H4 (cell line): ENCODE data around the gene APOL6. TPM values are rescaled to one million over a fixed set of nuclear protein-coding genes. Genes with fewer than 3 reads are reported as not detected.
"Not testable (repeated sequence)": the region's sequence is repeated elsewhere in the genome, so short reads cannot be mapped to it uniquely, and the experiment has no call there.

Experiments used
- DNase-seq: peaks from one replicate; pipeline ENCODE4 v3.0.0-alpha.2; 2015; ENCODE audit warnings: low spot score
- total RNA-seq: library from RNA; depleted of rRNA; stranded (reverse); fragments of >200 nt; shearing (Covaris generic); gene quantifications from 2 replicates; pipeline ENCODE4 v1.2.3, GENCODE V29; 2014

Gene APOL6
- total RNA-seq, 1 experiment from 2014 or later: 14.9 TPM

DNA sequence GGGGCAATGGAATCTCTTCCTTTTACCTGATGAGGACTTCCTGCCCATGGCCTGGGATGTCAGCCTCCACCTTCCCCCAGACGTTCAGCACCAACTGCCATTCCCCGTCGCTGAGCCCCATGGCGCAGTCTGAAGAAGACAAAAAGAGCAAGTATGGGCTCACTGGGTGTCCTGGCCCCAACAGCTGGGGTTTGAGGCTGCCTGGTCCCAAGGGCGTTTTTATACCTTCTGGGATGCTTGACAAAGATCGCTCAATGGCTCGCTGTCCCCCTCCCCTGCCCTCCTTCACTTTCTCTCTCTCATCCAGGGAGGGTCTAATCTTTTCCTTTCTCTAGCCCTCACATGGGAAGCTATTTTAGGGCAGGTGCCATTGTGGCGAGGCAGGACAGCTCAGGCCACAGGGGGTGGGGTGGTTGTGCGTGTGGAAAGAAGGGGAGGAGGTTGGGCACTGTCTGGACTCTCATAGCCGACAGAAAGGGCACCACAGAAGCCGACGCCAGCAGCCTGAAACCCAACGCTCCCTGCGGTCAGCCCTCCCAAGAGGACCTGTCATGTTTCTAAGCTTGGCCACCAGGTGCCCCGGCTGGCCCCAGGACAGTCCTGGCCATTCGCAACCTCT, 31.0 kb upstream of the APOL6 start, which contains the start of gene MB:
Gene MB, minus strand, starts transcription at position 193 of the 619 bp plus-strand sequence. Its CDS starts 72 bp downstream, at position 121.
- DNase-seq: no peak

DNA sequence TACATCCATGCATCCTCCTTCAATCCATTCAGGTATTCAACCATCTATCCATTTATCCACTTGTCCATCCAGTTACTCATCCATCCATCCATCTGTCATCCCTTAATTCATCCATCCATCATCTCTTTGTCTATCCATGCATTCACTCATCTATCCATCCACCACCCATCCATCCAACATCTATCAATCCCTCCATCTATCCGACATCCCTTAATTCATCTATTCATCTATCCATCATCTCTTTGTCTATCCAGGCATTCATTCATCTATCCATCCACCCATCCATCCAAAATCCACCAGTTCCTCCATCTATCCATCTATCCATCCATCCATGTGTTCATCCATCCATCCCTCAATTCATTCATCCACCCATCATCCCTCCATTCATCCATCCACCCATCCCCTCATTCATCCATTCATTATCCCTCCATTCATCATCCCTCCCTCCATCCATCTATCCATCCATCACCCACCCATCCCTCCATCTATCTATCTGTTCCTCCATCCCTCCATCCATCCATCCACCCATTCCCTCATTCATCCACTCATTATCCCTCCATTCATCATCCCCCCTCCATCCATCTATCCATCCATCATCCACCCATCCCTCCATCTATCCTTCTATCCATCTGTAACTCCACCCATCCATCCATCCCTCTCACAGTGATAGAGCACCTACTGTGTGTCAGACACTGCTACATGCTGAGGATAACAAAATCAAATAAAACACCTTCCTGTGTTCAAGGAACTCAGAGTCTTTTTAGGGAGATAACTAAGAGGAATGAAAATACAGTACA, 29.6 kb upstream of the APOL6 start:
- no peak for DNase-seq

DNA sequence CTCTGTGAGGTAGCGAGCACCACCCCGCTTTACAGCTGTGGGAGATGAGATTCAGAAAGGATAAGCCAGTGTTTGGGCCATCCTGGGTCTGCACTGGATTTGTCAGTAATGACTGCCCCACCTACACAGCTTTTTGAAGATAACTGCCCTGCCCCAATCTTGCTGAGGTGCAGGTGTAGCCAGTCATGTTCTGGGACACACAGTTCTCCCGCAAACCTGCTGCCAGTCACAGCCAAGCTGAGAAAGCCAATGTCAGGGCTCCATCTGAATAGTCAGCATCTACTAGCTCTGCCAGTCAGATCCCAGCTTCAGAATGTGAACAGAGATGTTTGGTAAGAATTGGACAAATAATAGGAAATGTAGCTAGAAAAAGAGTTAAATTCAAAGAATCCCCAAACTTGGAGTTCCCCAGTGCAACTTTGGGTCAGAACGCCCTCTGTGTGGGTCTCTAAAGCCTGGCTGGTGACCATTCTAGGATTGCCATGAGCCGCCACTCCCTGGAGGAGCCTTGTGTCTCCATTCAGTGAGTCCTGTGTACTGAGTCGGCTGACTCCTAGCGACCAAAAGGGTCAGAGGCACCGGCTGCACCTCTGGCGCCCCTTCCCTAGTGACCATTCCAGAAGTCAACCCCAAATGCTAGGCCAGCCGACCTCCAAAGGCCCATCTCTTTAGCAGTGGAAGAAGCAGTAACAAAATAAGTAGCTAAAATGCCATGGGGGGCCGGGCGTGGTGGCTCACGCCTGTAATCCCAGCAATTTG, 28.7 kb upstream of the APOL6 start:
- DNase-seq: no peak

DNA sequence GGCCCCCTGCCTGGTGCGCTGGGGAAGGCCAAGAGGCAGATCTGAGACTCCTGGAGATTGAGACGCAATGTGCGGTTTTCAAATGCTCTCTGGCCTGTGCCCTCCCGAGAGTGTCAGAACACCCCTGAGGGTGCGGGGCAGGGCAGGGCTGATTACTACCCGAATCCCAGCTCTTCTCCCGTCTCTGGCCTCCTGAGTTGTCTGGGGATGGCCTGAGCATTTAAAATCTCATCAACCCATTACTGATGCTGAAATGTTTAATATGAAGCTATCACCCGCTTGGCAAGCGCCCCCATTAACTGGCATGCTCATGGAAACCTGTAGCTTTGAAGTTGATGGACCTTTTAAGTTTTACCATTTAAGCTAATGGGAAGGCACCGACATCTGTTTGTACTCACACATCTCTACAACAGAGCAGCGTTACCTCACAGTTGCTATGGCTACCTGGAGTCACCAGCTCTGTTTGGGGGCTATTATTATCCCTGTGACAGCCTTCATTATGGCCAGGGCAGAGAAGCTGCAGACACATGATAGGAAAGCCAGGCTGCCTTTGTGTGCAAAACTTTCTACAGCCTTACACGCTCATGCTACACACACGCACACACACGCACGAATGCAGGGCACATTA, 27.5 kb upstream of the APOL6 start:
- DNase-seq: no peak

DNA sequence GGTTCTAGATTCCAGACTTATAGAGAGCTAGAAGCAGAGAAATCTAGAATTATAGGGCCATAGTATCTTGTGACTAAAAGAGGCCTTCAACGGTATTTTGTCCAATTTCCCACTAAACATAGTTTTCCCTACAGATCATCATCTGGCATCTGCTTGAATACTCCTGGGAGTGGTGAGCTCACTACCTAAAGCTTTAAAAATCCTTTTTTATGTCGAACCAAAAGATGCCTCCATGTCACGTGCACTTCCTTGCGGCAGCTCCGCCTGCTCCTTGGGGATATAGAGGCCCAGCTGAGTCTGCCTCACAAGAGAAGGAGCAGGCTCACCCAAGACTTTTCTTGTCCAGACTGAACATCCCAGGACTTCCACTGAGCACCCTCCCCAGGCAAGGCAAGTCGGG, 26.8 kb upstream of the APOL6 start:
- DNase-seq: no peak

DNA sequence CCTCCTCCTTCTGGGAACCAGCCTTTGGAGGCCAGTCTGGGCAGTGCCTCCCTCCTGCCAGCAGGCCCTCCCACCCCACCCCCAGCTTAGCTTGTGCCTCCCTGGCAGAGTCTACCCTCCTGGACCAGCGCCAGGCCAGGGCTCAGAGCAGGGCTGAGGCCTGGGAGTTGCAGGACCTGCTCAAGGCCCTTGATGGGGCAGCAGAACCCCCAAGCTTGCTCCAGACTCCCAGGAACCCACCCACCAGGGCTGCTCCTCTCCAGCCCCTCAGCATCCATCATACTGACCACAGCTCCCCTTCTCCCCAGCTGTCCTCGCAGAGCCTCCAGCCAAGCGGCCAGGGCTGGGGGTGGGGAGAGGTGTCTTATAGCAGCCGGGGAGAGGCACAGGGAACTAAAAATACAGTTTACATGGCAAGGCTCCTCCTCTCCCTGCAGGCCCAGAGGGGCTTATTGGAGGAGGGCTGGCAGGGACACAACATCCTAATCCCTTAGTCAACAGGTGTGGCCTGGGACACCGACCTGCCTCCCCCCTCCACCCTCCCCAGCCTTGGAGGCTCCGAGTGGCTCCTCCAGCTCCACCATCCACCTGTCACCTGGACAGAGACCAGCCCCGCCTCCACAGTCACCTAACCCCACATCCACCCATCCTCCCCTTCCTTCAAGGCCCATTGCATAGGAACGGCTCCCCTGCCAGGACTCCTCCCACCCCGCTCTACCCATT, 25.9 kb upstream of the APOL6 start:
- peak; percentile 27 for DNase-seq

DNA sequence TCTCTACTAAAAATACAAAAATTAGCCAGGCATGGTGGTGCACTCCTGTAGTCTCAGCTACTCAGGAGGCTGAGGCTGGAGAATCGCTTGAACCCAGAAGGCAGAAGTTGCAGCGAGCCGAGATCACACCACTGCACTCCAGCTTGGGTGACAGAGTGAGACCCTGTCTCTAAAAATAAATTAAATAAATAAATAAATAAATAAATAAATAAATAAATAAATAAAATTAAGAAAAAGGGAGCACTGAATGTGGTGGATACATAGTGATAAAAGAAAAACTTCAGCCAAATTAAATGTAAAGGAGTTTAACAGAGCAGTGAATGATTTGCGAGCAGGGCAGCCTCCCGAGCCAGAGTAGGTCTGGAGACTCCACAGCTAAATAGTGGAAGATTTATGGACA, 24.4 kb upstream of the APOL6 start:
- DNase-seq: not testable (repeated sequence)

DNA sequence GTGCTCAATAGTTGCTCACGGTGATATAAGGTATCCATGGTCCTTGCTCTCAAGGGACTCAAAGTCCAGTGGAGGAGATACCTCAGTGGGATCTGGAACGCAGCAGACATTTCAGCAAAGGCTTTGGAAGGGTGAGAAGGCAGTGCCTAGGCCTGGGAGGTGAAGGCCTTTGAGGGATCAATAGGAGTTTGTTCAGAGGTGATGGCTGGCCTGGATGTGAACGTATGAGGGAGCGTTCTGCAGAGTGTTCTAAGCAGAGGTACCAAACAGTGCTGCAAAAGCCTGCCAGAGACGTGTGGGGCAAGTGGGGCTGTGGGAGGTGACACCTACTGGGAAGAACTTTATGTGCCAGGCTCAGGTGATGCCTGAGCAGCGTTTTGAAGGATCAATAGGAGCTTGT, 23.7 kb upstream of the APOL6 start:
- no peak for DNase-seq

DNA sequence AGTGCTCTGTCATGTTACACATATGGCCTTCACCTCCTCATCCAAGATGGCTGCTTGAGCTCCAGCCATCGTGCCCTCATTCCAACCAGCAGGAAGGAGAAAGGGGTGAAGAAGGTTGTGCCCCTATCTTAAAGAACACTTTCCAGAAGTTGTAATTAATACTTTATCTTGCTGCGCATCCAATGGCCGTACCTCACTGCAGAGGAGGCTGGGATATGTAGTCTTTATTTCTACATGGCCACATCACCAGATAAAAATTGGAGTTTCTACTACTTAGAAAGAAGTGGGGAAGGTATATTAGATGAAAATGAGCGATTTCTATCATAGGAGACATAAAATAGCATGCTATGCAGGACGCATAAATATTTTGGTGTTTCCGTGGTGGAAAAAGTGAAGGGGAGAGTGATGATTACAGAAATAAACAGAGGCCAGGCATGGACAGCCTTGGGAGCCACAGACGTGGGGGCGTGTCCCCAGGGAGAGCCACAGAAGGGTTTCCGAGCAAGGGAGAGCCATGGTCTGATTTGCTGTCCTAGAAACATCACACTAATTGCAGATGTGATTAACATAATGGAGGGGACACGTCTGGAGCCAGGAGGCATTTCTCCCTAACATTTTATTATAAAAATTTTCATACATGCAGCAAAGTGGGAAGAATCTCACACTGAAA, 22.3 kb upstream of the APOL6 start:
- DNase-seq: no peak

DNA sequence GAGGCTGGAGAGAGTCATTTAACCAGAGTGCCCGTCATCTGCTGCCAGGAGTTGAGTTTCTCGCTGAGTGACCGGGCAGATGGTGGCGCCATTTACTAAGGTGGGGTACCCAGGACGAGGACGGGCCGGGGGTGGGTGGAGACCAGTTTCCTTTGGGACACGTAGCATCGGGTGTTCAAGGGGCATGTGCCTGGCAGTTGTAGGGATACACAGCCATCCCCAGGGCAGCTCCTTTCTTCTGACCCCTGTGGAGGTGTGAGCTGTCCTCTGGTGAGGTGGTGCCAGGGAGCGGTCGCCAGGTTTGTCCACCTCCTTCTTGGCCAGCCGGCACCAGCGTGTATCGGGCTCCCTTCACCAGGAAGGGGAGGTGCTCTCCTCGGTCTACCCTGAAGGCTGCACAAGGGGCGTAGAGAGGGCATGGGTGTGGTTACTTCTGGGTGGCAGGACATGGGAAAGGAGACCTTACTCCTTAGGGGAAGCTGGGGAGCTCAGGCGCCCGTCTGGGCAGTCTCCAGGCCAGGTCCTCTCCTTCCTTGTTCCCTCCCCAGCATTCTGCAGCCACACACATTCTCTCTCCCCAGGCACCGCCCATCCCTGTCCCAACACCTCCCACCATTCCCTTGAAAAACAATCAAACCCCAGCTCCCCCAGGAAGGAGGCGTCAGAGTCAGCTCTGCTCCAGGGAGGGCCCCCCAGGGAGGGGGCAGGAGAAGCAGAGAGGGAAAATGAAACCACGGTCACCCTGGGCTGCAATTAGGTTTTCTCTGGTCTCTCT, 20.8 kb upstream of the APOL6 start:
- DNase-seq: peak; percentile 95

DNA sequence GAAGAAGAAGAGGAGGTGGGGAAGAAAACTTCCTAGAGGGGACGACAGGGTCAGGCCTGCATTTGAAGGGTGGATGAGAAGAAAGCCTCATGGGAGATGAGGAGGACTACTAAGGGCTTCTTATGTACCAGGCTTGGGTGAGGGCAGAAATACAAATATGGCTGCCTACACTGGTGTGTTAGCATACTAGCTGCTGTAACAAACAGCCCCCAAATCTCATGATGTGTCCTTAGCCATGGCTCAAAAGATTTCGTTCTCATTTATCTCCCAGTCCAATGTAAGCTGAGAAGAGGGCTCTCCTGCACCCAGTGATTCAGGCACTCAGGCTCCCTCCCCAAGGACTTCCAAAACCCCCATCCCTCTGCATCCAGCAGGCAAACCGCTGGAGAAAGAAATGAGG, 19.5 kb upstream of the APOL6 start:
- no peak for DNase-seq

DNA sequence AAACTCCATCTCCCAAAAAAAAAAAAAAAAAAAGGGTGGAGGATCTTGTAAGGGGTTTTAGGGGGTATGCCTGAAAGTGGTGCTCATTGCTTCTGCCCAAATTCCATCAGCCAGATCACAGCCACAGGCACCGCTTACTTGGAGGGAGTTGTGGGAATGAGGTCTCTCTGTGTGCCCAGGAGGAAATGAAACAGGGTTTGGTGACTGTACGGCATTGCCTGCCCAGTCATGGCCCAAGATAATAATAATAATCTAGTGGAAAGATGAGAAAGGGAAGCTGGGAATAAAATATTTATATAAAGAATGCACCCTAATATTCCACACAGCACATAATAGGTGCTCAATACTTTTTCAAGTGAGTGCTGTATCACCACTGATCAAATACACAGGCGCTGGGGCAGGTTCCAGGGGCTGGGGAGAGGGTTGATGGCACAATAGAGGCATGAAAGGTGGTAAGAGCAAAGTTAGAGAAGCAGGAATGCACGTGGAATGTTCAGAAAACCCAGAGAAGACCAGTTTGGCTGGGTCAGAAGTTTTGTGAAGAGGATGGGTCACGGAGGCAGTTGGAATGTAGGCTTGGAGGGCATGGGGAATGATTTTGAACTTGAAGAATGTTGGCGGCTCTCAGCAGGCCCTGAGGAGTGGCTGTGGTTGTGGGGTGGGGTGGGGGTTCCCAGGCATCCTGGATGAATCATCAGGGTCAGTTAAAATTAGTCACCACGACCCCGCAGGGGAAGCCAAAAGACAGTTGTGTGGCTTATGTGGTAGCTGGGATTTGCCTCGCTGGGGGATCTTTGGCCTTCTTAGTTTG, 18.6 kb upstream of the APOL6 start:
- peak; percentile 90 for DNase-seq

DNA sequence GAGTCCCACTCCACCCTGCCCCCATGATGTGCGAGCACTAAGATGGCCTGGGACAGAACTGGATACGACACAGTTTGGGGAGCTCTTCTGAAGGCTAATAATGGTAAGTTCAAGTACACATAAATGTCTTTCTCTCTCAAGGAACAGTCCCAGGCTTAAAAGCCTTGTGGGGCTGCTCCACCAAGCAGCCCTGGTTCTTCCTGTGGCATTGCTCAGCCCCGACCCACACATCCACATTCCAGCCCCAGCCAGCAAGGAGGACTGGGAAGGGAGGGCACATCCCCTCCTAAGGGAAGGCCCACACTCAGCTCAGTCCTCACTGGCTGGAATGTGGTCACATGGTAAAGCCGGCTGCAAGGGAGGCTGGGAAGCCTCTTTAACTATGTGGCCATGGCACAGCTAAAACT, 17.9 kb upstream of the APOL6 start:
- DNase-seq: peak; percentile 80

DNA sequence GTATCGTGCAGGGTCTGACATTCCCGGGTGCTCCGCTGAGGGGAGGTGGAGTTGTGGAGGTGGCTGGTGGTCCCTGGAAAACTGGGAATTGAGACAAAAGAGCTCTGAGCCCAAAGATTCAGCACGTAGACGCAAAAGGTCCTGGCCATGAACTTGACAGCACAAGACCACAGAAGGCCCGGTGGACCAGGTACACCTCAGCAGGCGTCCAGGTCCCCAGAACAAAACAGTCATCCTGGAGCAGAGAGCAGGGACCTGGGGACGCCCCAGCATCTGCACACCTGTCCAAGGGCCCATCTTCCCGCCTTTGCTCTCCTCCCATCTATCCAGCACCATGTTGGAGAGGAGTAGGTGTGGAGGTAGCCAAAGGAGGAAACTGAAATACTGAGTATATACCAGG, 17.4 kb upstream of the APOL6 start:
- DNase-seq: no peak

DNA sequence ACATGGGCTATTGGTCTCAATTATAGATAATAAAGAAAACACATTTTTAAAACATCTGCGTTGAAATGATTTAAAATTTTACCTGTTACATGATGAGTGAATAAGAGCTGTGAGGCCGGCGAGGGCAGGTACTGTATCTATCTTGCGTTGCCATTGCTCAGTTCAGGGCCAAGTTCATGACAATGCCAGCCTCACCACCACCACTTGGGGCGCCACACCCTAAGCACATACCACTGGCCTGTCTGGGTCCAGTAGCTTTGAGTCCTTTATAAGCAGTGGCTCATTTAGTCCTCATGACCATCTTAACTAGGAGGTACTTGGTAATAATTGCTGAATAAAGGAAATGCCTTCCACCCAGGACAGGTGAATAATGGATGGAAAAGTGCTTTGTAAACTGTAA, 16.6 kb upstream of the APOL6 start:
- DNase-seq: peak; percentile 55

DNA sequence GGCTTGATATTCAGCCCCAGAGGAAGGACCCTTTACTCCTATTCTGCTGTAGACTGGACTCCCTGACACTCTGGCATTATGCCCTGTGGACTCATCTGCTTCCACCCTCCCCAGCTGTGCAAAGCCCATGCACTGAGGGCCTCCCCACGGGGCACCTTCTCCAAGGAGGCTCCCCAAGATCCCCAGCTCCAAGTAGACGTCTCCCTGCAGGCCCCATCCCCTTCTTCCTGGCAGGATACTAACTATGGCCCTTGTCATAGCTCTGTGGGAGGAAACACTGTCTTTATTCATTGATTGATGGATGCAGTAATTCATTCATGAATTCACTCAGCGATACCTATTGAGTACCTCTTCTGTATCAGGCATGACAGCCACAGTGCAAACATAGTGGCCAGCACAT, 15.3 kb upstream of the APOL6 start:
- no peak for DNase-seq

DNA sequence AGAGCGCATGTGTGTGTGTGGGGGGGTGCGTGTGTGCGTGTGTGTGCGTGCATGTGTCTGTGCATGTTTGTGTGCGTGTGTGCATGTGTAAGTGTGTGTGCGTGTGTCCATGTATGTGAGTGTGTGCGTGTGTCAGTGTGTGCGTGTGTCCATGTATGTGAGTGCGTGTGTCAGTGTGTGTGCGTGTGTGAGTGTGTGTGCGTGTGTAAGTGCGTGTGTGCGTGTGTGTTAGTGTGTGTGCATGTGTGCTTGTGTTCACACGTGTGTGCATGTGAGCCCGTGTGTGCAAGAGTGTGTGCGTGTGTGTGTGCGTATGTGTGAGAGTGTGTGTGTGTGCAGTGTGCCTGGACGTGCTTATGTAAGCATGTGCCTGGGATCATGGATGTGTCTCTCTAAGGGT, 14.7 kb upstream of the APOL6 start:
- DNase-seq: no peak

DNA sequence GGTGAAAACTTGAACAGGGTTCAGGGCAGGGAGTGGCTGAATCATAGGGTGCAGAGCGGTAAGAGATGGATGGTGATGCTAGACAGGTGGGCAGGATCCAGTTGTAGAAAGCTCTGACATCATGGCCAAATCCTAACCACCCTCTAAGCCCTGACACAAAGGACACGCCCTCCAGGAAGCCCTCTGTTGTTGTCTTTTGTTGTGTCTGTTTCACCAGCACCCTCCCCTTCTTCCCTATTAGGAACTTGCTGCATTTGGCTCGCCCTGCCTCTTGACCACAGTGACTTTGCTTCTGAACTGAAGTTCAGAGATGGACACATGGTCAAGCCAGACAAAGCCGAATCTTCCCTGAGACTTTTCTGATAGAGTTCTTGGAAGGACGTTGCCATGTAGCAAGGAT, 14.2 kb upstream of the APOL6 start:
- DNase-seq: no peak

DNA sequence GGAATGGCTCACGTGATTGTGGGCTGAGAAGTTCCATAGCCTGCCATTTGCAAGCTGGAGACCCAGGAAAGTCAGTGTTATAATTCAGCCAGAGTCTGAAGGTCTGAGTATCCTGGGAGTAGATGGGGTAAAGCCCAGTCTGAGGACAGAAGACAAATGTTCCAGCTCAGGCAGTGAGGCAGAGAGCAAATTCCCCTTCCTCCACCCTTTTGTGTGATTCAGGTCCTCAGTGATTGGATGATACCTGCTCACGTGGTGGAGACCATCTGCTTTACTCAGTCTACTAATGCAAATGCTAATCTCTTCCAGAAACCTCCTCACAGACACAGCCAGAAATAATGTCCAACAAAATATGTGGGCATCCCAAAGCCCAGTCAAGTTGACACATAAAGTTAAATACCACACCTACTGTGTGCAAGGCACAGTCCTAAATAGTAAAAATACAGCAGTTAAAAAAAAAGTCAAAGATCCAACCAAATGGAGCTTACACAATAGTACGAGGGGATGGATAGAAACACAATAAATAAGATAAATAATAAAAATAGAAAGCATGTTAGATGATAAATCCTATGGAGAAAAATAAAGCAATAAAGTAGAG, 13.2 kb upstream of the APOL6 start:
- DNase-seq: no peak
